Psoas muscle (tissue), 8 donors: ENCODE measurements around the gene TYK2. TPM values are rescaled to one million over a fixed set of nuclear protein-coding genes. Genes with fewer than 3 reads are reported as not detected.

Source experiments
- ATAC-seq, 4 donors: fragments of 200-7000 bp; cut with Tn5 transposase; one replicate each; pipeline ENCODE4 v1.9.1; 2020; ENCODE audit warnings: moderate library complexity in 3 of 4, mild to moderate bottlenecking in 2 of 4
- DNase-seq, 2 donors: peaks; one replicate each; pipeline ENCODE4 v3.0.0-alpha.2; 2020
- H3K27ac ChIP-seq: fragments of 200-600 bp; one replicate; pipeline ENCODE4 v1.8.0; 2022
- H3K27me3 ChIP-seq, 3 donors: fragments of 200-600 bp in 1 of 3; one replicate each; pipeline versions ENCODE4 v1.6.1 to v1.8.0; 2013 to 2022; ENCODE audit warnings: low read length in 2 of 3, mild to moderate bottlenecking in 2 of 3, moderate library complexity in 1 of 3; ENCODE audit not compliant: insufficient read depth in 3 of 3
- H3K36me3 ChIP-seq, 2 donors: fragments of 200-600 bp in 1 of 2; one replicate each; pipeline versions ENCODE4 v1.6.1 to v1.8.0; 2013 to 2022; ENCODE audit warnings: low read depth in 1 of 2, mild to moderate bottlenecking in 1 of 2, moderate library complexity in 1 of 2; ENCODE audit not compliant: insufficient read depth in 1 of 2
- H3K4me1 ChIP-seq: fragments of 200-600 bp; one replicate; pipeline ENCODE4 v1.8.0; 2022
- H3K4me3 ChIP-seq: fragments of 200-600 bp; one replicate; pipeline ENCODE4 v1.8.0; 2022; ENCODE audit warnings: mild to moderate bottlenecking
- H3K9me3 ChIP-seq: fragments of 200-600 bp; one replicate; pipeline ENCODE4 v1.8.0; 2022
- WGBS, 3 donors: extraction: QIAGEN DNeasy Blood & Tissue Kit; methylation state at CpG; one replicate each; pipeline versions ENCODE4 v1.1.6 to v1.1.7; 2013; 5-methylcytosine and 5-hydroxymethylcytosine counted together
- intact Hi-C, 2 donors: fragments of 100-400 bp; cut with DNase I; formaldehyde crosslinking; loops; one replicate each; pipeline versions ENCODE4 v1.11.0 to v1.14.2; 2022
- polyA plus RNA-seq, 3 donors: library from polyadenylated mRNA; stranded (reverse); fragments of 200-250 nt; gene quantifications; one replicate each; pipeline ENCODE4 v1.2.3, GENCODE V29; 2013
- total RNA-seq, 4 donors: library from RNA; stranded (reverse); fragmentation: NEBNext Ultra II Directional in 2 of 4; extraction: Animal tissue kit (Norgen Biotek cat#: 25700) in 2 of 4; gene quantifications; one replicate each; pipeline versions ENCODE4 v1.2.1 to v1.2.4, GENCODE V29; 2021 to 2023
- TF ChIP-seq, protein P1 (sequence below): fragments of 200-600 bp; IDR thresholded peaks from one replicate; pipeline ENCODE4 v1.8.0; 2022; ENCODE audit warnings: antibody characterized with exemption
- donor health status: healthy with polysubstance abuse.
- donor health status: DM: no; HTN: no; CAD: no; lungs with moderate emphysema.
- donor health status: Bipolar disorder and iron deficiency.
- donor health status: healthy.
- donor health status: DM: yes; HTN: yes; CAD: no.
- donor health status: DM: no; HTN: no; CAD: no.
- donor health status: DM: no; HTN: no; CAD: no.
- donor health status: DM: yes; HTN: yes; CAD: no.

TYK2 gene
- total and polyA plus RNA-seq, 7 donors = 37.1 to 58.8 (median 41.7) TPM

DNA sequence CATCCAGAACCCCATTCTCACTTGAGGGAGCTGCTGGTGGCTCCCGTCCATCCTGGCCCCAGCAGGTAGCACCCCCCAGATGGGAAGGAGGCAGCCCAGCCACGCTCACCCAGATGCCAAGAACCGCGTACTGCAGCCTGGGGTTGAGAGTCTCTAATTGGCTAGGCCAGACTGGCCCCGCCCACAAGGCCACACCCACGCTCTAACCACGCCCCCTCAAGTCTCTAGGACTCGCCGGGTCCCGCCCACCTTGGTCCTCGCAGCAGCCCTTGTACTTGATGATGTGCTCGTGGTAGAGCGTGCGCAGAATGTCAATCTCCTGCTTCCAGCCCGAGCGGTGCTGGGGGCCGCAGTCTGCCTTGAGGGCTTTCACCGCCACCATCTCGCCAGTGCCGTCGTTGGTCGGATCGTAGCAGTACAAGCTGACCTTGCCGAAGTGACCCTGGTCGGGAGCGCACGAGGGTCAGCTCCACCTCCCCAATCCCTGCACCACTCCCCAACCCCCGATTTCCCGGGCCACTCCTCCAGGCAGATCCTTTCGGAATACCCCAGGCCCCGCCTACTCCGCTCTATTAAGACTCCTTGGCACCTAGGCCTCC is 26.5 kb downstream of the TYK2 start:
- peaks cover 4 to 88% of the 10 kb centered on the region in 2 donors for H3K36me3 ChIP-seq
- WGBS, 3 donors = 79 to 83% (median 79%) methylated on average over 32 of the region's 32 CpGs
- no peaks in the 10 kb centered on the region for H3K27me3 ChIP-seq
- ATAC-seq (peak; percentile 40 to 79 (median 68)), DNase-seq (peak; percentile 62 to 85)
- TF ChIP-seq, protein P1, sequence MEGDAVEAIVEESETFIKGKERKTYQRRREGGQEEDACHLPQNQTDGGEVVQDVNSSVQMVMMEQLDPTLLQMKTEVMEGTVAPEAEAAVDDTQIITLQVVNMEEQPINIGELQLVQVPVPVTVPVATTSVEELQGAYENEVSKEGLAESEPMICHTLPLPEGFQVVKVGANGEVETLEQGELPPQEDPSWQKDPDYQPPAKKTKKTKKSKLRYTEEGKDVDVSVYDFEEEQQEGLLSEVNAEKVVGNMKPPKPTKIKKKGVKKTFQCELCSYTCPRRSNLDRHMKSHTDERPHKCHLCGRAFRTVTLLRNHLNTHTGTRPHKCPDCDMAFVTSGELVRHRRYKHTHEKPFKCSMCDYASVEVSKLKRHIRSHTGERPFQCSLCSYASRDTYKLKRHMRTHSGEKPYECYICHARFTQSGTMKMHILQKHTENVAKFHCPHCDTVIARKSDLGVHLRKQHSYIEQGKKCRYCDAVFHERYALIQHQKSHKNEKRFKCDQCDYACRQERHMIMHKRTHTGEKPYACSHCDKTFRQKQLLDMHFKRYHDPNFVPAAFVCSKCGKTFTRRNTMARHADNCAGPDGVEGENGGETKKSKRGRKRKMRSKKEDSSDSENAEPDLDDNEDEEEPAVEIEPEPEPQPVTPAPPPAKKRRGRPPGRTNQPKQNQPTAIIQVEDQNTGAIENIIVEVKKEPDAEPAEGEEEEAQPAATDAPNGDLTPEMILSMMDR = no peak
- no peaks in the 10 kb centered on the region for H3K9me3 ChIP-seq
- intact Hi-C loops = no loop called here
- no peaks in the 10 kb centered on the region for H3K4me1 ChIP-seq
- no peak overlapping the region for H3K27ac ChIP-seq
- H3K4me3 ChIP-seq = peak overlapping the region; percentile 18

DNA sequence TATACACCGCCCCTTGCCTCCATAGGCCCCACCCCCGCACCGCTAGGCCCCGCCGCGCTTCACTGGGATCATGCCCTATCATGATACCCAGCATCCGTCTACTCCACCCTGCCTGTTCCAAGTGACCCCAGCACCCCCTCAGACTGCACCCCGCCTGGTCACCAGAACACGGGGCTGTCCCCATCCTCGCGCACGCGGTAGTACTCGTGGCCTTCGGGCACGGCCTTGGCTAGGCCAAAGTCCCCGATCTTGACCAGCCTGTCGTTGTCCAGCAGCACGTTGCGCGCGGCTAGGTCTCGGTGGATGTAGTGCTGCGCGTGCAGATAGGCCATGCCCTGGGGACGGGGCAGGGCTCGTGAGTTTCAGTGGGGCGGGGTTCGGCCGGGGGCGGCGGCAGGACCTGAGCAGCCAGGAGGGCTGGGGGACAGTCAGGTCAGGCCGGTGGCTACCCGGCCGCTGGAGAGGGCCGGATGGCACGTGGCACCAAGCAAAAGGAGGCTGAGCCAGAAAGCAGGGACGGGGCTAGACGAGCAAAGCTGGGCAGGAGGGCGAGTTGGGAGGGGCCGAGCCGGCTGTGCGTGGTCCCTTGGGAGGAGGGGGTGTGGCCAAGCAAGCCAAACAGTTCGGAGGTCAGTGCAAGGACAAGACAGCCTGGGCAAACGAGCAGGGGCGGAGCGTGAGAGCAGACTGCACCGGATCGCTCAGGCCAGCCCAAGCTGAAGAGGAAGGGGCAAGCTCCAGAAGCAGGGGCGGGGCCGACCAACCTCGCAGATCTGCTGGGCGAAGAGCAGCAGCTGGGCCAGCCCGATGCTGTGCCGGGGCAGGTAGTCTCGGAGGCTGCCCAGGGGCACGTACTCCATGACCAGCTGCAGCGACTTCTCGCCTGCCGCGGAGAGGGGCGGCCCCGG is 27.4 kb downstream of the TYK2 start:
- H3K9me3 ChIP-seq = no peaks in the 10 kb centered on the region
- H3K4me3 ChIP-seq = peak overlapping the region; percentile 18
- peak overlapping the region; percentile 46 for H3K27ac ChIP-seq
- H3K27me3 ChIP-seq = no peaks in the 10 kb centered on the region
- ATAC-seq (peak; percentile 42 to 73 (median 54)), DNase-seq (peak; percentile 70 to 88)
- TF ChIP-seq, protein P1 = no peak
- 58 to 69% (median 63%) methylated on average over 55 to 63 of the region's 63 CpGs for WGBS, 3 donors
- no peaks in the 10 kb centered on the region for H3K4me1 ChIP-seq
- H3K36me3 ChIP-seq = peaks cover 4 to 80% of the 10 kb centered on the region in 2 donors
- intact Hi-C loops = no loop called here

DNA sequence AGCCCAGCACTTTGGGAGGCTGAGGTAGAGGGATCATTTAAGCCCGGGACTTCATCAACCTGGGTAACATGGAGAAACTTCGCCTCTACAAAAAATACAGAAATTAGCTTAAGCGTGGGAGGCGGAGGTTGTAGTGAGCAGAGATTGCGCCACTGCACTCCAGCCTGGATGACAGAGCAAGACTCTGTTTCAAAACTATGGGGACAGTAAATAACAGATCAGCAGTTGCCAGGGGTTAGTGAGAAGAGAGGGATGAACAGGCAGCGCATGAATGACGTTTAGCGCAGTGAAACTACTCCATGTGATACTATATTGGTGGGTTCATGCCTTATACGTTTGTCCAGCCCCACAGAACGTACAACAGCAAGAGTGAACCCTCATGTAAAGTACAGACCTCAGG is 33.9 kb downstream of the TYK2 start:
- Histone ChIP-seq H3K4me3 (no peak overlapping the region), H3K4me1 (no peaks in the 10 kb centered on the region), H3K9me3 (no peaks in the 10 kb centered on the region), H3K27ac (no peak overlapping the region), H3K36me3 (peaks cover 4 to 23% of the 10 kb centered on the region in 2 donors), H3K27me3 (no peaks in the 10 kb centered on the region)
- WGBS, 3 donors = 73 to 80% (median 77%) methylated on average over 10 of the region's 10 CpGs
- intact Hi-C loops = no loop called here
- no peak for DNase-seq
- ATAC-seq = peak in 1 of 4 donors; percentile 46
- TF ChIP-seq, protein P1 = no peak

DNA sequence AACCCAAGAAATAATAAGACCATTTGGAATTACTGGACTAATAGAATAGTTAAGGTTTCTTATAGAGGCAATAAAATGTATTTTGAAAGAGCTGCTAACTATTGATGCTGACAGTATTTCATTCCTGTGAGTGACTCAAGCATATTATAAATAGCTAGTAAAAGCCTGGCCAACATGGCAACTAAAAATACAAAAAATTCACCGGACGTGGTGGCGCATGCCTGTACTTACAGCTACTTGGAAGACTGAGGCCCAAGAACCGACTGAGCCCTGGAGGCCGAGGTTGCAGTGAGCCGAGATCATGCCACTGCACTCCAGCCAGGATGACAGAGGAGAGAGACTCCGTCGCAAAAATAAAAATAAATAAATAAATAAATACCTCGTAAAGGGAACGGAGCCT is 35.6 kb downstream of the TYK2 start:
- H3K4me1 ChIP-seq = no peaks in the 10 kb centered on the region
- H3K27ac ChIP-seq = no peak overlapping the region
- no peak overlapping the region for H3K4me3 ChIP-seq
- TF ChIP-seq, protein P1 = no peak
- no peaks in the 10 kb centered on the region for H3K9me3 ChIP-seq
- H3K36me3 ChIP-seq = peaks cover 0 to 8% of the 10 kb centered on the region in 2 donors
- H3K27me3 ChIP-seq = no peaks in the 10 kb centered on the region
- ATAC-seq = peak in 3 of 4 donors; percentile 43 to 62 (median 59)
- 72 to 89% (median 81%) methylated on average over 10 of the region's 10 CpGs for WGBS, 3 donors
- intact Hi-C loops = no loop called here
- DNase-seq = no peak
